LNCaP clone FGC (cell line): ENCODE results near the gene ATE1.

Source experiments
- DNase-seq: peaks from one replicate; pipeline ENCODE4 v3.0.0-alpha.2; 2011; ENCODE audit warnings: low read depth
- H3K4me3 ChIP-seq: 2 replicates; pipeline ENCODE4 v1.5.1; 2011; ENCODE audit warnings: mild to moderate bottlenecking, low read depth, low read length, control low read depth
- CTCF ChIP-seq: IDR thresholded peaks from 2 replicates; pipeline ENCODE4 v1.5.1; 2012; ENCODE audit warnings: mild to moderate bottlenecking; ENCODE audit not compliant: control insufficient read depth, insufficient read depth; ENCODE audit errors: extremely low read depth

Gene ATE1

GRCh38 chr10:121812031-121812430 is 115.8 kb downstream of the ATE1 start:
- no peak for TF ChIP-seq CTCF
- no peak overlapping the region for H3K4me3 ChIP-seq
- DNase-seq: no peak

GRCh38 chr10:121811386-121811785 is 116.4 kb downstream of the ATE1 start:
- TF ChIP-seq CTCF: no peak
- DNase-seq: no peak
- no peak overlapping the region for H3K4me3 ChIP-seq

DNA sequence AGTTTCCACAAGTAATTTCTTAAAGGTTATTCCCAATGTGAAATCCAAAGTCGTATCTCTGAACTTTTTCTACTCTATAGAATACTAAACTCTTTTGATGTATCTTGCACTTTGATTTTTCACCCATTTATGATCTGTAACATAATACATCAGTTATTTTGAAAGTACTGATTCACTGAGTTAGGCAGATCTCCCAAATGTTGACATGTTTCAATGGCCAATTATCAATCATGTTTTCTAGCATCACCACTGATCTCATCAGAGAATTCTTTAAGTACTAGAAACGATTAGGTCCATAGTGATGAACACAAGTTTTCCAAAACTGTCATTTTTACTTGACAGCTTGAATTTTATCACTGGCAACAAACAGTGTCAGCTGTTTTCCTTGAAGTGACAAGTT is 119.0 kb downstream of the ATE1 start:
- DNase-seq: no peak
- H3K4me3 ChIP-seq: no peak overlapping the region
- no peak for TF ChIP-seq CTCF

DNA sequence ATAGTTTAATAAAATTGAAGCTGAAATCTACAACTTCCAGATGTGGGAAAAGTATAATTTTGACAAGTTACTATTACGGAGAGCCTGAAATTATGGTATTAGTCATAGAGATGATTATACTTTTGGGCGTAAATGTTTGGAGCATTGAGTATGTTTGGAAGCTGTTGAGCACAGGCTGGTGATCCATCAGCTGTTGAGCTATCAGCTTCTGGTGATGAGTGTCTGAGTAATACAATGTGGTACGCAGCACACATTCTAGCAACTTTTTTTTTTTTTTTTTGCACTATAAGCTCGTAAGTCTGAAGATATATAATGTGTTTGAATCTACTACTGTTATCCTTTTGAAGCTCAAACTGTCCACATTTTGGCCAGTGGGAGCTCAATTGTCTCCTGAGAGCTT is 123.4 kb downstream of the ATE1 start:
- H3K4me3 ChIP-seq: no peak overlapping the region
- no peak for DNase-seq
- TF ChIP-seq CTCF: no peak

DNA sequence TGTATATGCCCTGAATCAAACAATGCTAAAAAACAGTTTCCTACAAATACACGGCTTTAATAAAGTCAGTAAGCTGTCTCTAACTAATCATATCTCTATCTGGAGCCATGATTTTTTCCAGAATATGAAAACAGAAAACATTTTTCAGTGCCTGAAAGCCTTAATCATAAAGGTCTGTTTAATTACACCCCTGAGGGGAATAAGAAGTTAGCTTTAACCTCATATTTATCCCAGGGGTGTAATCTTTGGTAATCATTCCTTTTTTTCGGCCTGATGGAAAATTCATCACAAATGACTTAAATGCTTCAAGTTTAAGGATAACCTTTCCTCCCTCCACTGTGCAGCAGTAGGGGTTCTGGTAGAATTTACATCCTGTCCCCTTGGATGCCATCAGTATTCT is 124.2 kb downstream of the ATE1 start:
- DNase-seq: no peak
- no peak for TF ChIP-seq CTCF
- no peak overlapping the region for H3K4me3 ChIP-seq

- no peak for TF ChIP-seq CTCF
- no peak for DNase-seq
- no peak overlapping the region for H3K4me3 ChIP-seq
These were observed 127.0 kb downstream of the ATE1 start for GRCh38 chr10:121800831-121801230.

DNA sequence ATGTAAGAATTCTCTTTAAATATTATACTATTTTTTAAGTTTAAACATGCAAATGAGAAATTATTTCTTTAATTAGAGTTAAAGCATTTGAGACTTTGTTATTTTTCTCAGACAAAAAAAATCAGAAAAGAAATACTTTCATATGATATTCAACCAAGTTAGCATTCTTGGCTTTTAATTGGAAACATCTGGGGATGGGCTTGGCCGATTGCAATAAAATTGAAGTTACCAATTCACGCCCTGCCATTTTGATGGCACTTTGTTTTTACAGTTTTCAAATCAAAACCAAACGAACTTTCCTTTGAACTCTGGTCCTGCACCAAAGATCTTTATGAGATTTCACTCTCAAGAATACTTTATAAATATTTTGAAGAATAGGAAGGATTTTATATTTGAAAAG is 127.7 kb downstream of the ATE1 start:
- TF ChIP-seq CTCF: no peak
- no peak overlapping the region for H3K4me3 ChIP-seq
- DNase-seq: no peak
